ENCODE results near the gene OLFML1.

DNA sequence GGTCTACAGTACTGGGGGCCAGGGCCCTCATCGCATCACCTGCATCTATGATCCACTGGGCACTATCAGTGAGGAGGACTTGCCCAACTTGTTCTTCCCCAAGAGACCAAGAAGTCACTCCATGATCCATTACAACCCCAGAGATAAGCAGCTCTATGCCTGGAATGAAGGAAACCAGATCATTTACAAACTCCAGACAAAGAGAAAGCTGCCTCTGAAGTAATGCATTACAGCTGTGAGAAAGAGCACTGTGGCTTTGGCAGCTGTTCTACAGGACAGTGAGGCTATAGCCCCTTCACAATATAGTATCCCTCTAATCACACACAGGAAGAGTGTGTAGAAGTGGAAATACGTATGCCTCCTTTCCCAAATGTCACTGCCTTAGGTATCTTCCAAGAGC lies 24.7 kb downstream of the OLFML1 start:
- TF ChIP-seq CTCF (IDR thresholded peaks at IDR 0.05; ENCODE audit: poor library complexity, severe bottlenecking) (no peak), EZH2 (IDR thresholded peaks at IDR 0.05; ENCODE audit: borderline replicate concordance, insufficient read depth, low read length, poor library complexity, severe bottlenecking) (no peak)

Measured in neural cell (in vitro differentiated cells).